H1 (cell line): ENCODE results near the gene HLA-A. TPM values are rescaled to one million over a fixed set of nuclear protein-coding genes. Genes with fewer than 3 reads are reported as not detected.

Experiments used
- ATF3 ChIP-seq: IDR thresholded peaks from 2 replicates; pipeline ENCODE4 v1.6.1; 2011; ENCODE audit warnings: low read depth, mild to moderate bottlenecking, low read length; ENCODE audit not compliant: insufficient read depth
- CHD1 ChIP-seq: IDR thresholded peaks from 2 replicates; pipeline ENCODE4 v1.6.1; 2012; ENCODE audit warnings: low read depth, low read length, improper control_type of control experiment
- CHD2 ChIP-seq: IDR thresholded peaks from 2 replicates; pipeline ENCODE4 v1.6.1; 2012; ENCODE audit warnings: low read length, improper control_type of control experiment
- EGR1 ChIP-seq: IDR thresholded peaks from 2 replicates; pipeline ENCODE4 v1.6.1; 2011; ENCODE audit warnings: low read depth, low read length, borderline replicate concordance
- HDAC2 ChIP-seq, 2 experiments: fragments of 300-600 bp in 1 of 2; sonication (generic) in 1 of 2; IDR thresholded peaks; 2 replicates each; pipeline ENCODE4 v1.6.1; 2011 to 2012; ENCODE audit warnings: low read depth in 2 of 2, low read length in 2 of 2, mild to moderate bottlenecking in 2 of 2, moderate library complexity in 2 of 2, borderline replicate concordance in 1 of 2, inconsistent platforms in 1 of 2
- KDM1A ChIP-seq: fragments of 200-600, 300-600 bp; sonication (generic); IDR thresholded peaks from 2 replicates; pipeline ENCODE4 v1.7.1; 2016; ENCODE audit warnings: mild to moderate bottlenecking, low read length, borderline replicate concordance
- MAFK ChIP-seq: IDR thresholded peaks from 2 replicates; pipeline ENCODE4 v1.6.1; 2012; ENCODE audit warnings: low read depth, mild to moderate bottlenecking, improper control_type of control experiment, low read length
- POLR2A ChIP-seq, 2 experiments: IDR thresholded peaks; 1 replicate in 1 of 2; 2 replicates in 1 of 2; pipeline ENCODE4 v1.6.1; 2011; ENCODE audit warnings: low read depth in 2 of 2, low read length in 2 of 2, mild to moderate bottlenecking in 2 of 2; ENCODE audit errors: control extremely low read depth in 1 of 2
- polyA plus RNA-seq, 7 experiments: library from polyadenylated mRNA; depleted of rRNA in 3 of 7; stranded (reverse) in 5 of 7; unstranded in 2 of 7; fragments of >200 nt in 5 of 7; fragments of 200-250 nt in 2 of 7; gene quantifications; 1 replicate in 5 of 7; 2 replicates in 1 of 7; 4 replicates in 1 of 7; pipeline versions ENCODE4 v1.2.1 to v1.2.3, GENCODE V29; 2011 to 2013; ENCODE audit warnings: missing spikeins in 2 of 7, mixed read lengths in 2 of 7
- total RNA-seq: library from RNA; stranded (reverse); fragmentation: NEBNext Ultra II Directional; extraction: Animal tissue kit (Norgen Biotek cat#: 25700); gene quantifications from 2 replicates; pipeline ENCODE4 v1.2.1, GENCODE V29; 2021

HLA-A gene
- total and polyA plus RNA-seq, 2 of the 8 experiments (the other 6 are each of a cell fraction or from before 2014, with no cell fraction given), result 221 to 474 TPM

DNA sequence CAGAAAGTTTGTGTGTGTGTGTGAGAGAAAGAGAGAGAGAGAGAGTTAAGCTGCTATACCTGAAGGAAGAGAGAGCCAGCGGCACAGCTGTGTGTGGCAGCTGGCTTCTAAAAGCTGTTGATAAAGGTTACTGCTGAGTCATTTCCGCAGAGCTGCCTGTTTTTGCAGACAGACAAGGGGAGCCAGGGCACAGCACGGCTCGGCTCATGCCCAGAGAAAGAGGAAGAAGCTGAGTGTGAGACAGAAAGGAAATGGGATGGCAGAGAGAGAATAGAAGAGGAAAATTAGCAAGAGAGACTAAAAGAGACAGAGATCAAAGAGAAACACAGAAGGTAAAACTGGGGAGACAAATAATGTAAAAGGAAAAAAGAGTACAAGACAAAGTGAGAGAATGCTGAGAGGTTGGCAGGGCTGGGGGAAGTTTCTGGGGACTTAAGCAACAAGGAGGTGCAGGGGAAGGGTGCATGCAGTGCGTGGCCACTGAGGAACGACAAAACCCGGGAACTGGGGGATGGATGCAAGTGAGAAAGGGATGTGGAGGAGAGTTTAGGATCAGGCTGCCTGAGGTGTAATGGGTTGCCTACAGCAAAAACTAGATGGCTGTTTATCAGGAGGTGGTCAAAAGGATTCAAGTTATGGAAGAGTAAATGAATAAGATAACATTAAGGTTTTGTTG lies 22.7 kb downstream of the HLA-A start (continued):
- TF ChIP-seq KDM1A (no peak), ATF3 (no peak), CHD2 (no peak), HDAC2 (IDR thresholded peaks at IDR 0.05; ENCODE audit: borderline replicate concordance in 1 of 2, low read depth in 2 of 2, low read length in 2 of 2) (no peak), EGR1 (peak; percentile 36; the same call in 1 of the 2 replicates), MAFK (peak; percentile 96), POLR2A (IDR thresholded peaks at IDR 0.05; ENCODE audit: control extremely low read depth in 1 of 2, low read depth in 2 of 2, low read length in 2 of 2) (peak; percentile 18 to 47; a peak in 2 of 3 replicates), CHD1 (no peak)
